ENCODE data around the gene SCAPER. TPM values are rescaled to one million over a fixed set of nuclear protein-coding genes. Genes with fewer than 3 reads are reported as not detected.

The SCAPER gene
- total and polyA plus RNA-seq, 12 donors: 6.9 to 48.1 (median 39.5) TPM

GRCh38 chr15:76340803-76341365, 564.3 kb downstream of the SCAPER start:
- no peak for DNase-seq
- peaks cover 88 to 100% (median 100%) of the 10 kb centered on the region in 7 donors for H3K27me3 ChIP-seq
- H3K4me3 ChIP-seq: peak overlapping the region; percentile 9 to 51 (median 40)
- H3K36me3 ChIP-seq: no peaks in the 10 kb centered on the region
- TF ChIP-seq CTCF (IDR thresholded peaks at IDR 0.05): peak in 4 of 9 donors; percentile 20 to 34 (median 24)
- H3K9me3 ChIP-seq: no peaks in the 10 kb centered on the region
- WGBS, 2 donors: 1 to 3% methylated on average over 35 of the region's 35 CpGs
- intact Hi-C loops (cut with DNase I): no loop called here
- no peak overlapping the region for H3K27ac ChIP-seq
- ATAC-seq: peak in 7 of 8 donors; percentile 26 to 69 (median 58)
- peaks cover 37 to 80% (median 60%) of the 10 kb centered on the region in 9 donors for H3K4me1 ChIP-seq

- no peak for TF ChIP-seq CTCF (IDR thresholded peaks at IDR 0.05)
- Histone ChIP-seq H3K27me3 (peaks cover 85 to 100% (median 100%) of the 10 kb centered on the region in 7 donors), H3K27ac (no peak overlapping the region), H3K36me3 (no peaks in the 10 kb centered on the region), H3K4me3 (peak overlapping the region; percentile 9 to 51 (median 40)), H3K9me3 (no peaks in the 10 kb centered on the region), H3K4me1 (peaks cover 37 to 82% (median 65%) of the 10 kb centered on the region in 9 donors)
- intact Hi-C loops (cut with DNase I): no loop called here
- ATAC-seq (peak in 5 of 8 donors; percentile 20 to 25 (median 20)), DNase-seq (peak in 1 of 2 donors; percentile 23)
- 2% methylated on average over 53 of the region's 53 CpGs for WGBS, 2 donors
Measured at GRCh38 chr15:76340198-76340802, 564.8 kb downstream of the SCAPER start.

- intact Hi-C loops (cut with DNase I): loop anchor here in 2 of 10 donors (10.0 kb wide), 1 partner anchor 105 kb away; no protein-coding TSS in a partner anchor
- 12 to 13% methylated on average over 47 to 48 of the region's 48 CpGs for WGBS, 2 donors
- no peak for TF ChIP-seq CTCF (IDR thresholded peaks at IDR 0.05)
- no peaks in the 10 kb centered on the region for H3K9me3 ChIP-seq
- peaks cover 37 to 88% (median 69%) of the 10 kb centered on the region in 9 donors for H3K4me1 ChIP-seq
- peak in 1 of 8 donors; percentile 4 for ATAC-seq
- no peaks in the 10 kb centered on the region for H3K36me3 ChIP-seq
- H3K27me3 ChIP-seq: peaks cover 84 to 100% (median 100%) of the 10 kb centered on the region in 7 donors
- no peak overlapping the region for H3K27ac ChIP-seq
- no peak for DNase-seq
- H3K4me3 ChIP-seq: peak overlapping the region; percentile 9 to 51 (median 40)
Measured at GRCh38 chr15:76339305-76340197, 565.6 kb downstream of the SCAPER start.

Measured in heart right ventricle (tissue), 16 donors.